LNCAP (cell line): ENCODE measurements around the gene IGSF21.

Experiments used
- TF ChIP-seq, protein P1 (sequence below): fragments of 450-650 bp; IDR thresholded peaks from 2 replicates; pipeline ENCODE4 v1.5.1; 2017; ENCODE audit warnings: mild to moderate bottlenecking

The IGSF21 gene

DNA sequence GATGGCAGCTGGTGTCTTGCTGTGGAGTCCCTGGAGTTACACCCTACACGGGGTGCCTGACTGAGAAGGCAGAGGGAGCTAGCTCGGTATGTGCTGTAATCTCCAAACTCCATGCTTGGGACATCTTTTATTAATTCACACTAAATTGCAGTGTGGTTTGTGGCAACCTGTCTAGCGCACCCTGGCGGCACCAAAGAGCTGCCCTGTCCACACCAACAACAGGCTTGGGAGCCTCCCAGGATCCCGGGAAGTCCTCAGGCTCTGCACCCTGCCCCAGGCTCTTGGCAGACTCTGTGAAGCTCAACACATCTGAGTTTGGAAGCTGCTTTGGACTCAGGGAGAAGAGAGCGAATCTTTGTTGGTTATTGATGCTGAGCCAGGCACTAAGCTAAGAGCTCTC lies 138.9 kb downstream of the IGSF21 start:
- TF ChIP-seq, protein P1, sequence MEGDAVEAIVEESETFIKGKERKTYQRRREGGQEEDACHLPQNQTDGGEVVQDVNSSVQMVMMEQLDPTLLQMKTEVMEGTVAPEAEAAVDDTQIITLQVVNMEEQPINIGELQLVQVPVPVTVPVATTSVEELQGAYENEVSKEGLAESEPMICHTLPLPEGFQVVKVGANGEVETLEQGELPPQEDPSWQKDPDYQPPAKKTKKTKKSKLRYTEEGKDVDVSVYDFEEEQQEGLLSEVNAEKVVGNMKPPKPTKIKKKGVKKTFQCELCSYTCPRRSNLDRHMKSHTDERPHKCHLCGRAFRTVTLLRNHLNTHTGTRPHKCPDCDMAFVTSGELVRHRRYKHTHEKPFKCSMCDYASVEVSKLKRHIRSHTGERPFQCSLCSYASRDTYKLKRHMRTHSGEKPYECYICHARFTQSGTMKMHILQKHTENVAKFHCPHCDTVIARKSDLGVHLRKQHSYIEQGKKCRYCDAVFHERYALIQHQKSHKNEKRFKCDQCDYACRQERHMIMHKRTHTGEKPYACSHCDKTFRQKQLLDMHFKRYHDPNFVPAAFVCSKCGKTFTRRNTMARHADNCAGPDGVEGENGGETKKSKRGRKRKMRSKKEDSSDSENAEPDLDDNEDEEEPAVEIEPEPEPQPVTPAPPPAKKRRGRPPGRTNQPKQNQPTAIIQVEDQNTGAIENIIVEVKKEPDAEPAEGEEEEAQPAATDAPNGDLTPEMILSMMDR: no peak

DNA sequence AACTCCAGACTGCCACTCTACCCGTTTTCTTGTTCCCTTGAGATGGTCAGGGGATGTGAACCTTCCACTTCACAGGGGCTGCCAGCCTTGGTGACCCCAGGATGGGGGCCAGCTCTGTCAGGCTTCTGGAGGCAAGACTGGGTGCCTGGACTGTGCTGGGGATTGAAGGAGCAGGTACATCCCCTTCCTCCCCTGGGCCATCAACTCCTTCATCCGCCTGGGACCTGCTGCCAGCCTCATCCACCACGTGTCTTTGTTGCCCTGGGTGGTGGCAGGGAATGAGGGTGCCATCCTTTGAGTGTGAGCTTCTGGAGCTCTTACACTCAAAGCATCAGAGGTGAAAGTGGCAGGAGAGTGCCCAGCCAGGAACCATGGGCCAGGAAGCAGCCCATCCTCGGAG lies 139.6 kb downstream of the IGSF21 start:
- TF ChIP-seq, protein P1: no peak

DNA sequence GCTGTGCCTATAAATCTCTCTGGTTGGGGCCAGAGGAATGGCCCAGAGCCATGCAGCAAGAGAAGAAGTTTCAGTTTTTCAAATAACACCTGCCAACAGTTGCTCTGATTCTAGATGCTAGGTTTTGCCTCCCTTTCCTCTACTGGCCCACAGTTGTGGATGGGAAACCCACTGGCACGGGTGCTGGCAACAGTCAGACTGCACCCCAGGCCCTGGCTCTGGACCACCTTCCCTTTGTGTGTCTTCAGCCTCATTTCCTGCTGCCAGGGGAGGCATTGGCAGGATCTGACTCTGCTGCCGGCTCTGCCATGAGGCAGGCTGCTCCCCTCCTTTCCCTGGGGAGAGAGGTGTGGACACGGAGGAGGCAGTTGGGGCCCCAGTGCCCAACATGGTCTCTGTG lies 142.0 kb downstream of the IGSF21 start:
- TF ChIP-seq, protein P1: no peak

DNA sequence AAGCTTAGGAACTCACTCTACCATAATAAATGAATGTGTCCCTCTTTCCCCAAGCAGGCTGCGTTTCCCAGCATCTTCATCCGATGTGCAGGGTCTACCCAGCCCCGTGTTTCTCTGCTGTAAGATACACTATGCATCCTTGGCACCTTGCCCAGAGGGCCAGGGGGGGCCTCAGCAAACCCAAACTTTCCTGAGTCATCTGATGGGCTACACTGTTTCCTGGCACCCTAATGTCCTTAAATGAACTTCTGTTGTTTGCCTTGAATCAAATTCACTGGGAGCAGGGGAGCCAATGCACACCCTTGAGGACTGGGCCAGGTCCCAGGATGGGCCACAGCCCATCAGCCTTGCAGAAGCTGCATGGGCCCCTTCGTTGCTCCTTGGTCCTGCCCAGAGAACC lies 145.5 kb downstream of the IGSF21 start:
- TF ChIP-seq, protein P1: no peak

DNA sequence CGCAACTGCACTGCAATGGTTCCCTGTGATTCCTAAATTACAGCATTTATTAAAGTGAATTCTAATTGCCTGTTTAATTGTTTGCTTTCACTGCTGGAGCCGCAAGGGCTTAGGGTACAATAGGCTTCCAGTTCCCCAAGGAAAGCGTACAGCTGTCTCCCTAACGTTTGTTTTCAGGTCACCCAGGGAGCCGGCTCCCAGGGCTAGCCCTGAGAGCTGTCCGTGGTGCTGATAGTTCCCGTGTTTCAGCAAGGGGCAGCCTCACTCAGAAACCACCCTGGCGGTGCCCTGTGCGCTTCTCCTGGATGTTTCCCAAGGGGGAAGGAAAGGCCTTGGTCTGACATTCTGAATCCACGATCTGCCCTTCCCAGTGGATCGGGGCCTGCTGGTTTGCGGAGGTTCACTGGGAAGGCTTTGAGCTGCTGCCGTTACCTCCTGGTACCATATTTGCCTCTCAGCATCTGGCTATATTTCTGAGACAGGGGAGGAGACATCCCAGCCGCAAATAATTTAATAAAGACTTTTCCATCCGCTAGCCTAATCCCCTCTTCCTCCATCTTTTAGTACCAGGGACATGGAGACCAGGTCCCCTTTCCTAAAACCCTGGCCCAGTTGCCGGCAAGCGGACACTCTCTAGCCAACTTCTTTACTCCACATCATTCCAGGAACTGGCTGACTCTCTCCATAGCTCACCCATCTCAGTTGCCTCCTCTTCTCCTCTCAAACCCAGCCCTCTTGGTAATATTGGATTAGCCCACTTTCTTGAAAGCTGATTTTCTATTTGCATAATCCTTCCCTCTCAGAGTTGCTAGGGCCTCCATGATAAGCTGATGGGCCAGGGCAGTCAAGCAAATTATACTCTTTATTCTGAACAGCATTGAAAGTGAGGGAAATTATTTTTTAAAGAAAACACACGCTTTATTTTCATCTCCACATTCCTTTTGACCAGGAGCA lies 149.0 kb downstream of the IGSF21 start:
- TF ChIP-seq, protein P1: no peak

DNA sequence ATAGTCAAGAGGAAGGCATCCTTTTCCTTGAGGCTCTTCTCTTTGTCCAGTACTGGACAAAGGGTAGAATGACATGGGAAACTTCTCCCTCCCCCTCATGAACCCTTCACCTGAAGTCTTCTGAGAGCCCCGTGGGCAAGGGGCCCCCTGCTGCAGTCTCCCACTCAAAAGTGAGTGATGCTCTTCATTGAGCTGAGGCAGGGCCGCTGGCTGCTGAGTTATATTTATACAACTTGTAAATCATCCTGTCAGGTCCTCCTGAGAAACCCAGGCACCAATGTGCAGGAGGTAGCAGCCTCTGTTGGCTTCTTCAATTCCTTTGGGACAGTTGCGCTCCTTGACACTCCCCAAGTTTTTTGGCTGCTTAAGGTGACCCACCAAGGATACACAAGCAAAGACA lies 150.2 kb downstream of the IGSF21 start:
- TF ChIP-seq, protein P1: no peak

DNA sequence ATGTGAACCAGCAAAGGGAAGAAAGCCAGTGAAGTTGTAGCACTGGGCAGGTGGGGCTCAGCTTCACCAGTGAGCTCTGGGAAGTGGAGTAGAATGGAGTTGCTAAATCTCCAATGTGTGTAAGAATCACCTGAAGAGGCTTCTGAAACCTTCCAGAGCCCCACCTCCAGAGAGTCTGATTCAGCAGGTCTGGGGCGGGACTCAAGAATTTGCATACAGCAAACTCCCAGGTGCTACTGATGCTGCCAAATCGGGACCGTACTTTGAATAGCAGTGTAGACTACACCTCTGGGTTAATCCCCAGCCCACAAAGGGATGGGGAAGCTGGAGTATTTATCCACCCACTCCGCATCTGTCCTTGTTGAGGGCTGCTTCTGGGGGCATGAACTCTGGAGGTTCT lies 154.3 kb downstream of the IGSF21 start:
- TF ChIP-seq, protein P1: no peak
